H1 (cell line): ENCODE measurements around the gene CAMKK1. TPM values are rescaled to one million over a fixed set of nuclear protein-coding genes. Genes with fewer than 3 reads are reported as not detected.

Experiments used
- BACH1 ChIP-seq: IDR thresholded peaks from 2 replicates; pipeline ENCODE4 v1.6.1; 2012; ENCODE audit warnings: low read length, improper control_type of control experiment
- POLR2AphosphoS5 ChIP-seq: IDR thresholded peaks from 2 replicates; pipeline ENCODE4 v1.6.1; 2011; ENCODE audit warnings: low read depth, low read length
- RFX5 ChIP-seq: IDR thresholded peaks from 2 replicates; pipeline ENCODE4 v1.6.1; 2011; ENCODE audit warnings: low read depth, low read length, improper control_type of control experiment, borderline replicate concordance
- SP1 ChIP-seq: IDR thresholded peaks from 2 replicates; pipeline ENCODE4 v1.6.1; 2011; ENCODE audit warnings: low read depth, low read length
- TAF1 ChIP-seq: IDR thresholded peaks from 2 replicates; pipeline ENCODE4 v1.6.1; 2011; ENCODE audit warnings: mild to moderate bottlenecking, low read depth, low read length
- polyA plus RNA-seq, 7 experiments: library from polyadenylated mRNA; depleted of rRNA in 3 of 7; stranded (reverse) in 5 of 7; unstranded in 2 of 7; fragments of >200 nt in 5 of 7; fragments of 200-250 nt in 2 of 7; gene quantifications; 1 replicate in 5 of 7; 2 replicates in 1 of 7; 4 replicates in 1 of 7; pipeline versions ENCODE4 v1.2.1 to v1.2.3, GENCODE V29; 2011 to 2013; ENCODE audit warnings: missing spikeins in 2 of 7, mixed read lengths in 2 of 7
- total RNA-seq: library from RNA; stranded (reverse); fragmentation: NEBNext Ultra II Directional; extraction: Animal tissue kit (Norgen Biotek cat#: 25700); gene quantifications from 2 replicates; pipeline ENCODE4 v1.2.1, GENCODE V29; 2021

The CAMKK1 gene
- total and polyA plus RNA-seq, 2 of the 8 experiments (the other 6 are each of a cell fraction or from before 2014, with no cell fraction given) = 7.1 to 7.6 TPM

DNA sequence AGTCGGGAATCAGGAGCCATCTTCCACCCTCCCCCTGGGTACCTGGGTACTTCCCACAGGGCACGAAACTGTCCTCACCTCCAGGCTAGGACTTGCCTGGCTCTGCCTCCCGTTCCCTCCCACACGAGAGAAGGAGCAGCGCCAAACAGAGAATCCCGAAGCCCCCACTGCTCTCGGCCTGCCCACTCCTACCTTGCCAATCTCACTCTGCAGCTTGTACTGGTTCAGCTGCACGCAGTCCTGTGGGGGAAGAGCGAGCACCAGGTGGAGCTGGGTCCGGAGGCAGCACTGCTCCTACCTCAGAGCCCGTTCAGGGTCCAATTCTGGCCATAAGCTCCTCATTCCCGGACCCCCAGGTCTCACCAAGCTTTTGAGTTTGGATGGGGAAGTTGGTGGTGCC is 8.7 kb downstream of the CAMKK1 start (continued):
- TF ChIP-seq BACH1 = no peak
- TF ChIP-seq SP1 = no peak
- no peak for TF ChIP-seq TAF1
- no peak for TF ChIP-seq RFX5
- no peak for TF ChIP-seq POLR2AphosphoS5
